Naive thymus-derived CD4-positive, alpha-beta T cell (primary cell): ENCODE data around the gene BARHL1. TPM values are rescaled to one million over a fixed set of nuclear protein-coding genes. Genes with fewer than 3 reads are reported as not detected.

Source experiments
- ATAC-seq: fragments of 150-1000 bp; cut with Tn5 transposase; 2 replicates; pipeline ENCODE4 v1.10.0; 2021; ENCODE audit warnings: mild to moderate bottlenecking, moderate library complexity
- CTCF ChIA-PET: fragments of 350-600 bp; sonication (Branson Sonifier 250); formaldehyde crosslinking; loops from one replicate; lab custom pipeline; 2021; ENCODE audit warnings: antibody characterized with exemption; lab: Charles Lee
- POLR2A ChIA-PET: fragments of 350-600 bp; sonication (Branson Sonifier 250); formaldehyde crosslinking; loops from one replicate; lab custom pipeline; 2021; ENCODE audit warnings: antibody characterized with exemption, inconsistent platforms; lab: Charles Lee
- DNase-seq, 9 donors: peaks; one replicate each; pipeline versions ENCODE4 v3.0.0 to v3.0.0-alpha.2; 2020 to 2022; ENCODE audit warnings: mixed read lengths in 1 of 9
- H3K27ac ChIP-seq: one replicate; pipeline ENCODE4 v1.7.0; 2013; ENCODE audit warnings: mild to moderate bottlenecking, low read depth, low read length, moderate library complexity
- H3K27me3 ChIP-seq, 2 donors: one replicate each; pipeline ENCODE4 v1.7.0; 2013; ENCODE audit warnings: low read length in 2 of 2, mild to moderate bottlenecking in 2 of 2, moderate library complexity in 2 of 2; ENCODE audit not compliant: control insufficient read depth in 2 of 2, insufficient read depth in 2 of 2
- H3K36me3 ChIP-seq, 3 experiments: 1 replicate in 2 of 3; 2 replicates in 1 of 3; pipeline ENCODE4 v1.7.0; 2013; ENCODE audit warnings: low read length in 3 of 3, mild to moderate bottlenecking in 3 of 3, moderate library complexity in 1 of 3; ENCODE audit not compliant: insufficient read depth in 3 of 3, control insufficient read depth in 2 of 3
- H3K4me1 ChIP-seq, 2 donors: one replicate each; pipeline ENCODE4 v1.7.0; 2013; ENCODE audit warnings: low read length in 2 of 2, mild to moderate bottlenecking in 2 of 2, moderate library complexity in 1 of 2; ENCODE audit not compliant: control insufficient read depth in 2 of 2, insufficient read depth in 2 of 2
- H3K4me3 ChIP-seq: 2 replicates; pipeline ENCODE4 v1.7.0; 2013; ENCODE audit warnings: mild to moderate bottlenecking, low read length
- H3K9me3 ChIP-seq, 3 experiments: 1 replicate in 2 of 3; 2 replicates in 1 of 3; pipeline ENCODE4 v1.7.0; 2013; ENCODE audit warnings: low read length in 3 of 3; ENCODE audit not compliant: control insufficient read depth in 2 of 3
- H3K27ac Mint-ChIP-seq, 9 donors: one replicate each; pipeline ENCODE4 v1.8.0; 2020 to 2022; ENCODE audit warnings: mixed read lengths in 9 of 9, mild to moderate bottlenecking in 8 of 9, moderate library complexity in 5 of 9, inconsistent platforms in 2 of 9
- H3K27me3 Mint-ChIP-seq, 5 donors: one replicate each; pipeline ENCODE4 v1.8.0; 2021 to 2022; ENCODE audit warnings: mixed read lengths in 5 of 5, mild to moderate bottlenecking in 1 of 5
- H3K36me3 Mint-ChIP-seq, 5 donors: one replicate each; pipeline ENCODE4 v1.8.0; 2020 to 2022; ENCODE audit warnings: mixed read lengths in 5 of 5, mild to moderate bottlenecking in 3 of 5, inconsistent platforms in 1 of 5
- H3K4me1 Mint-ChIP-seq, 7 donors: one replicate each; pipeline ENCODE4 v1.8.0; 2020 to 2022; ENCODE audit warnings: mixed read lengths in 7 of 7, mild to moderate bottlenecking in 3 of 7, inconsistent platforms in 1 of 7
- H3K4me3 Mint-ChIP-seq, 10 donors: one replicate each; pipeline ENCODE4 v1.8.0; 2020 to 2022; ENCODE audit warnings: mild to moderate bottlenecking in 10 of 10, mixed read lengths in 10 of 10, moderate library complexity in 6 of 10, inconsistent platforms in 2 of 10
- H3K9me3 Mint-ChIP-seq, 11 donors: one replicate each; pipeline ENCODE4 v1.8.0; 2020 to 2022; ENCODE audit warnings: mixed read lengths in 11 of 11, mild to moderate bottlenecking in 4 of 11, inconsistent platforms in 1 of 11, moderate library complexity in 1 of 11
- intact Hi-C, 2 donors: fragments of 100-400 bp; cut with micrococcal nuclease; formaldehyde crosslinking; loops; one replicate each; pipeline ENCODE4 v1.15.1; 2023
- polyA plus RNA-seq, 2 donors: library from polyadenylated mRNA; unstranded; fragments of 300-500 nt; fragmentation: Illumina TruSeq; gene quantifications; one replicate each; pipeline ENCODE4 v1.2.3, GENCODE V29; 2021
- total RNA-seq, 6 experiments: library from RNA in 5 of 6; stranded (reverse) in 5 of 6; gene quantifications; 1 replicate in 5 of 6; 2 replicates in 1 of 6; pipeline ENCODE4 v1.2.3 and lab custom pipeline; 2021 to 2026

Gene BARHL1
- total and polyA plus RNA-seq, 7 experiments from 2014 or later: not detected

DNA sequence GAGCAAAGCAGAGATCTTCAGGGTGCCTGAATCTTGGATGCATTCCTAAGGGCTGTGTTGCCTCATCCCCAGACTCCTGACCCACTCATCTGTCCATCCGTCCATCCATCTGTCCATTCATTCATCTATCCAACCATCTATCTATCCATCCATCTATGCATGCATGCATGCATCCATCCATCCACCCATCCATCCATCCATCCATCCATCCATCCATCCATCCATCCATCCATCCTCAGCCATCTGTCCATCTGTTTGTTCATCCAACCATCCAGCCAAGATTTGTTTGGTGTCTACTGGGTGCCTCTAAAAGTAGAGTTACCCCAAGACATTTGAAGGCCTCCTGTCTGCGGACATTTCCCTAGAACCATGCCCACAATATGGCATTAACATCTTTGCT lies 27.7 kb upstream of the BARHL1 start:
- Histone ChIP-seq H3K4me3 (no peak overlapping the region), H3K9me3 (peaks cover 0 to 4% (median 0%) of the 10 kb centered on the region in 3 experiments), H3K27ac (no peak overlapping the region), H3K27me3 (no peaks in the 10 kb centered on the region), H3K4me1 (no peaks in the 10 kb centered on the region), H3K36me3 (no peaks in the 10 kb centered on the region)
- ChIA-PET CTCF (no interaction called here), POLR2A (no interaction called here)
- H3K27me3 Mint-ChIP-seq: peaks cover 4 to 29% (median 17%) of the 10 kb centered on the region in 5 donors
- H3K27ac Mint-ChIP-seq: no peak overlapping the region
- peaks cover 0 to 14% (median 3%) of the 10 kb centered on the region in 5 donors for H3K36me3 Mint-ChIP-seq
- ATAC-seq (no peak), DNase-seq (no peak)
- intact Hi-C loops: no loop called here
- H3K4me3 Mint-ChIP-seq: no peak overlapping the region
- H3K4me1 Mint-ChIP-seq: no peaks in the 10 kb centered on the region
- peaks cover 0 to 5% (median 0%) of the 10 kb centered on the region in 11 donors for H3K9me3 Mint-ChIP-seq

DNA sequence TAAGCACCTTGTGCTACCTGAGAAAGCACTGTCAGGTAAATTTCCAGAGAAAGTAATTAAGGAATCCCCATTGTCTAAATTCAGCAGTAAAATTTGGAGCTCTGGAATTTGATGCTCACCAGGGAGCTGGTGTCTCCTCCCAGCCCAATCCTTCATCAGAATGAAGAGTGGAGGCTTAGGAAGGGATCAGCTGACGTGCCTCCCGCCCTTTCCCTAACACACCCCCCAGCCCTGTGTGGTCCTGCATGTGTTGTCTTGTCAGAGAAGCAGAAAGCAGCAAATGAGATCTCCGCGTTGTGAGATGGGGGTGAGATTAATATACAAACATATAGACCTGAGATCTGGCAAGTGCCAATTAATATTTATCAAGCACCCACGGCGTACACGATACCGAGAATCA lies 26.9 kb upstream of the BARHL1 start:
- H3K4me1 Mint-ChIP-seq: no peaks in the 10 kb centered on the region
- intact Hi-C loops: no loop called here

DNA sequence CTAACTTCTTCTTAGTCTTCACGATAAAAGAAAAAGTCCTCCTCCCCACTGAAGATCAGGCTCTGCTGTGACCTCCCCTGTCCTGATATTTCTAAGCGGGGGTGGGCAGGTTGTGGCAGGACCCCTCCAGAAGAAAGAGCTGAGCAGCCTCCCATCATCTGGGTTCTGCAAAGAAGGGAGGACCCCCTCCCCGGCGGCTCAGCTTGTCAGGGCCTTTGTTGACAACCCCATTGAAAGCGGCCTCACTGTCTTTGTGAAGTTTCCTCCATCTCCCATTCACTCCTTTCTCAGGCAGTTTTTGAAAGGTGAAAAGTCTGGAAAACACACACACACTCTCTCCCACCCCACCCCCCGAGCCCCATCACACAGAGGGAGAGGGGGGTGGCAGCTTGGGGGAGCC lies 26.2 kb upstream of the BARHL1 start:
- Mint-ChIP-seq H3K9me3 (peaks cover 0 to 7% (median 1%) of the 10 kb centered on the region in 11 donors), H3K27me3 (peaks cover 7 to 34% (median 24%) of the 10 kb centered on the region in 5 donors), H3K4me3 (no peak overlapping the region), H3K4me1 (no peaks in the 10 kb centered on the region), H3K27ac (no peak overlapping the region), H3K36me3 (peaks cover 0 to 14% (median 3%) of the 10 kb centered on the region in 5 donors)
- no peak for DNase-seq
- ChIA-PET POLR2A (no interaction called here), CTCF (no interaction called here)
- H3K27ac ChIP-seq: no peak overlapping the region
- no peak for ATAC-seq
- H3K9me3 ChIP-seq: peaks cover 0 to 4% (median 0%) of the 10 kb centered on the region in 3 experiments
- no peaks in the 10 kb centered on the region for H3K4me1 ChIP-seq
- no peaks in the 10 kb centered on the region for H3K27me3 ChIP-seq
- H3K36me3 ChIP-seq: no peaks in the 10 kb centered on the region
- H3K4me3 ChIP-seq: no peak overlapping the region
- intact Hi-C loops: no loop called here

More for the DNA sequence above, 26.9 kb upstream of the BARHL1 start:
- Mint-ChIP-seq H3K36me3 (peaks cover 0 to 14% (median 3%) of the 10 kb centered on the region in 5 donors), H3K27ac (no peak overlapping the region), H3K4me3 (no peak overlapping the region), H3K27me3 (peaks cover 7 to 31% (median 19%) of the 10 kb centered on the region in 5 donors), H3K9me3 (peaks cover 0 to 7% (median 1%) of the 10 kb centered on the region in 11 donors)
- DNase-seq: no peak
- H3K9me3 ChIP-seq: peaks cover 0 to 4% (median 0%) of the 10 kb centered on the region in 3 experiments
- H3K4me3 ChIP-seq: no peak overlapping the region
- POLR2A ChIA-PET: no interaction called here
- no peaks in the 10 kb centered on the region for H3K27me3 ChIP-seq
- ATAC-seq: no peak
- H3K4me1 ChIP-seq: no peaks in the 10 kb centered on the region
- no peak overlapping the region for H3K27ac ChIP-seq
- no peaks in the 10 kb centered on the region for H3K36me3 ChIP-seq
- CTCF ChIA-PET: no interaction called here

DNA sequence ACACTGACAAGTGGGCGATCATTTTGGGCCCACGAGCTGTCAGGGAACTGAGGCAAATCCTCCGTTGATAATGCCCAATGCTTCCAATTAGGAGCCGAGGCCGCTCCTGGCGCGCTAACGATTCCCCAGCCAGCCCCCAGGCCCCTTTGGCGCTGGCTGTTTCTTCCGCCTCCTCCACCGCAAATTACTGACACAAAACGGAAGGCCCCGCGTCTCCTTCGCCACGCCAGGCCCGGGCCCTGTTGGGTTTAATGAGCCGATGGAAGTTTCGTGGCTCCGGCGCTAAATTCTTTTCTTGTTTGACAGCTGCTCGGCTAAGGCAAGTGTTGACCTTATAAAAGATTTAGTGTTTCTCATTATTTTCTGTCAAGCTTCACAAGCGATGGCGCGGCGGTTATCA lies 25.7 kb upstream of the BARHL1 start:
- Mint-ChIP-seq H3K36me3 (peaks cover 0 to 14% (median 3%) of the 10 kb centered on the region in 5 donors), H3K9me3 (peaks cover 0 to 7% (median 1%) of the 10 kb centered on the region in 11 donors), H3K27ac (no peak overlapping the region), H3K27me3 (peaks cover 7 to 37% (median 24%) of the 10 kb centered on the region in 5 donors), H3K4me1 (no peaks in the 10 kb centered on the region), H3K4me3 (no peak overlapping the region)
- Histone ChIP-seq H3K9me3 (peaks cover 0 to 4% (median 0%) of the 10 kb centered on the region in 3 experiments), H3K27ac (no peak overlapping the region), H3K36me3 (no peaks in the 10 kb centered on the region), H3K4me1 (no peaks in the 10 kb centered on the region), H3K27me3 (no peaks in the 10 kb centered on the region), H3K4me3 (no peak overlapping the region)
- intact Hi-C loops: no loop called here
- DNase-seq (no peak), ATAC-seq (no peak)
- POLR2A ChIA-PET: no interaction called here
- CTCF ChIA-PET: no interaction called here

DNA sequence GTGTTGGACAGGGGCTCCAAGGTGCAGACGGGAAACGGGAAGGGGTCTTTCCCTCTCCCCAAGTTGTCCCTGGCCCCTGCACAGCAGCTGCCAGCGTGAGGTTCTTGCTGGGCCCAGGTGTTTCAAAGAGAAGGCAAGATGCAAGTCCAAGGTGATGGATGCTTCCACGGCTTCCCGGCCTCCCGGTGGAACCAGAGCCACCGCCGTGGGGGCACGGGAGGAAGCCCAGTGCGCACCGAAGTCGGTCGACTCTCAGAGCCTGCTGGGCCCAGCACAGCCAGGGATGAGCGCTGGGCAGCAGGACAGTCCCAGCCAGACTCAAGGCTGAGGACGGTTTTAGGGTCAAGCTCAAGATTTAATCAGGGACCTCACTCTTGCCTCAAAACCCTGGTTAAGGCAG lies 25.2 kb upstream of the BARHL1 start:
- Mint-ChIP-seq H3K4me3 (no peak overlapping the region), H3K4me1 (no peaks in the 10 kb centered on the region), H3K27ac (no peak overlapping the region), H3K9me3 (peaks cover 0 to 7% (median 1%) of the 10 kb centered on the region in 11 donors), H3K27me3 (peaks cover 7 to 38% (median 25%) of the 10 kb centered on the region in 5 donors), H3K36me3 (peaks cover 0 to 14% (median 3%) of the 10 kb centered on the region in 5 donors)
- no peaks in the 10 kb centered on the region for H3K4me1 ChIP-seq
- H3K9me3 ChIP-seq: peaks cover 0 to 4% (median 0%) of the 10 kb centered on the region in 3 experiments
- H3K4me3 ChIP-seq: no peak overlapping the region
- intact Hi-C loops: no loop called here
- CTCF ChIA-PET: no interaction called here
- POLR2A ChIA-PET: no interaction called here
- H3K27me3 ChIP-seq: no peaks in the 10 kb centered on the region
- H3K27ac ChIP-seq: no peak overlapping the region
- H3K36me3 ChIP-seq: no peaks in the 10 kb centered on the region
- DNase-seq (no peak), ATAC-seq (no peak)

DNA sequence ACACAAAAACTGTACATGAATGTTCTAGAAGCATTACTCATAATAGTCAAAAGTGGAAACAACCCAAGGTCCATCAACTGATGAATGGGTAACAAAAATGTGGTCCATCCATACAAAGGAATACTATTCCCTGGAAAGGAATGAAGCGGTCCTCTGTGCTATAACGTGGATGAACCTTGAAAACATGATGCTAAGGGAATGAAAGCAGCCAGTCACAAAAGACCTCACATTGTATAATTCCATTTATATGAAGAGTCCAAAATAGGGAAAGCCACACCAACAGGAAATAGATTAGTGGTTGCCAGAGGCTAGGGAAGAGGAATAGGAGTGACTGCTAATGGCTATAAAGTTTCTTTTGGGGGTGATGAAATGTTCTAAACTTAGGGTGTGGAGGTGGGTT lies 22.7 kb upstream of the BARHL1 start:
- POLR2A ChIA-PET: no interaction called here
- H3K4me1 ChIP-seq: no peaks in the 10 kb centered on the region

DNA sequence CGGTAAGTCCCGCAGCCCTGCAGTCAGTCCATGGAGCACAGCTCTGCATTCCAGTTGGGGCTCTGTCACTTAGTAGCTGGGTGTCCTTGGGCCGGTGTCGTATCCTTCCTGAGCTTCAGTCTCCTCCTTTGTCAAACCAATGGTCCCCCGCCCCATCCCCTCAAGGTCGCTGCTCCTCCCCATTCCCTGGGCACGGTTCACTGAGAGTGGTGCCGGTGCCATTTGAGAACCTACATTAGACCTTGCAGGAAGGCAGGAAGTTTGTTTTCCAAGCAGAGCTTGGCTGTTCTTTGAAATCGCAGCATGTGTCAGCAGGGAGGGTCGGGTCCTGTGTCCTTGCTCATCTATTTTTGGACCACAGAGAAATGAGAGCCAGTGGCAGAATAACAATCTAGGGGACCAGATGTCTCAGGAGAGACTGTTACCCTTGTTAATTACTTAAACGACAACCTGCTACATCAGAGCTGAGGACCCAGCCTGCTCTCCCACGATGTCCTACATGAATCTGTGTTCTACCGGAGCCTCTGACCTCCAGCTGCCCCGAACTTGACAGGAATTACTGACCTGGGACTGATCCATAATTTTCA lies 21.7 kb upstream of the BARHL1 start:
- no peak for DNase-seq
- intact Hi-C loops: no loop called here
- H3K36me3 Mint-ChIP-seq: peaks cover 0 to 10% (median 3%) of the 10 kb centered on the region in 5 donors
- Histone ChIP-seq H3K4me1 (no peaks in the 10 kb centered on the region), H3K4me3 (no peak overlapping the region), H3K9me3 (peaks cover 0 to 4% (median 0%) of the 10 kb centered on the region in 3 experiments), H3K27ac (no peak overlapping the region), H3K36me3 (no peaks in the 10 kb centered on the region), H3K27me3 (no peaks in the 10 kb centered on the region)
- ChIA-PET POLR2A (no interaction called here), CTCF (no interaction called here)
- no peak overlapping the region for H3K27ac Mint-ChIP-seq
- peaks cover 15 to 39% (median 33%) of the 10 kb centered on the region in 5 donors for H3K27me3 Mint-ChIP-seq
- no peaks in the 10 kb centered on the region for H3K4me1 Mint-ChIP-seq
- peaks cover 0 to 7% (median 1%) of the 10 kb centered on the region in 11 donors for H3K9me3 Mint-ChIP-seq
- H3K4me3 Mint-ChIP-seq: no peak overlapping the region
- no peak for ATAC-seq

More for the DNA sequence above, 22.7 kb upstream of the BARHL1 start:
- Mint-ChIP-seq H3K4me3 (no peak overlapping the region), H3K9me3 (peaks cover 0 to 7% (median 1%) of the 10 kb centered on the region in 11 donors), H3K27me3 (peaks cover 17 to 43% (median 37%) of the 10 kb centered on the region in 5 donors), H3K27ac (no peak overlapping the region), H3K36me3 (peaks cover 0 to 12% (median 3%) of the 10 kb centered on the region in 5 donors), H3K4me1 (no peaks in the 10 kb centered on the region)
- no peaks in the 10 kb centered on the region for H3K36me3 ChIP-seq
- no peak overlapping the region for H3K27ac ChIP-seq
- intact Hi-C loops: no loop called here
- H3K27me3 ChIP-seq: no peaks in the 10 kb centered on the region
- DNase-seq (no peak), ATAC-seq (no peak)
- CTCF ChIA-PET: no interaction called here
- H3K9me3 ChIP-seq: peaks cover 0 to 4% (median 0%) of the 10 kb centered on the region in 3 experiments
- no peak overlapping the region for H3K4me3 ChIP-seq
